Neural cell (in vitro differentiated cells): ENCODE data around the gene NKAIN2. TPM values are rescaled to one million over a fixed set of nuclear protein-coding genes. Genes with fewer than 3 reads are reported as not detected.

ENCODE experiments used
- H2AFZ ChIP-seq: fragments of 200-600, 300-800 bp; sonication (generic), shearing (Covaris generic); 2 replicates; pipeline ENCODE4 v1.6.0; 2014; ENCODE audit warnings: low read depth, mild to moderate bottlenecking, antibody characterized with exemption, low read length, moderate library complexity
- H3F3A ChIP-seq: fragments of 200-600 bp; shearing (Covaris generic); 2 replicates; pipeline ENCODE4 v1.6.1; 2016; ENCODE audit warnings: mild to moderate bottlenecking, moderate library complexity, mixed read lengths, antibody characterized with exemption, low read length; ENCODE audit not compliant: insufficient read depth, poor library complexity, severe bottlenecking
- H3K27ac ChIP-seq: fragments of 200-600, 300-800 bp; sonication (generic), shearing (Covaris generic); 2 replicates; pipeline ENCODE4 v1.5.1; 2014; ENCODE audit warnings: mild to moderate bottlenecking, low read length, moderate library complexity
- H3K27me3 ChIP-seq: fragments of 300-800, 200-600 bp; sonication (generic), shearing (Covaris generic); 2 replicates; pipeline ENCODE4 v1.6.0; 2014; ENCODE audit warnings: mild to moderate bottlenecking, low read depth, low read length, moderate library complexity; ENCODE audit not compliant: insufficient read depth
- H3K36me3 ChIP-seq: fragments of 300-800, 200-600 bp; sonication (generic), shearing (Covaris generic); 2 replicates; pipeline ENCODE4 v1.5.1; 2014; ENCODE audit warnings: mild to moderate bottlenecking, antibody characterized with exemption, low read length, moderate library complexity; ENCODE audit not compliant: insufficient read depth
- H3K4me2 ChIP-seq: fragments of 300-800, 200-600 bp; sonication (generic), shearing (Covaris generic); 2 replicates; pipeline ENCODE4 v1.6.0; 2014; ENCODE audit warnings: mild to moderate bottlenecking, low read length
- H3K4me3 ChIP-seq: fragments of 300-800, 200-600 bp; sonication (generic), shearing (Covaris generic); 2 replicates; pipeline ENCODE4 v1.5.1; 2014; ENCODE audit warnings: mild to moderate bottlenecking, low read length, moderate library complexity
- H3K79me2 ChIP-seq: fragments of 200-600 bp; shearing (Covaris generic); replicated peaks from 2 replicates; pipeline ENCODE4 v1.6.0; 2014; ENCODE audit warnings: mild to moderate bottlenecking, low read length, moderate library complexity; ENCODE audit not compliant: insufficient read depth
- H3K9ac ChIP-seq: fragments of 300-800, 200-600 bp; sonication (generic), shearing (Covaris generic); 2 replicates; pipeline ENCODE4 v1.6.1; 2016; ENCODE audit warnings: mild to moderate bottlenecking, low read length, mixed read lengths
- H3K9me2 ChIP-seq: fragments of 200-600 bp; shearing (Covaris generic); 2 replicates; pipeline ENCODE4 v1.6.1; 2016; ENCODE audit warnings: mild to moderate bottlenecking, low read length, mixed read lengths; ENCODE audit not compliant: insufficient read depth
- H3K9me3 ChIP-seq: fragments of 200-600, 300-800 bp; sonication (generic), shearing (Covaris generic); 2 replicates; pipeline ENCODE4 v1.6.1; 2016; ENCODE audit warnings: mild to moderate bottlenecking, mixed run types, low read length, moderate library complexity, mixed read lengths
- H4K20me1 ChIP-seq: fragments of 200-600 bp; shearing (Covaris generic); 2 replicates; pipeline ENCODE4 v1.6.1; 2016; ENCODE audit warnings: mild to moderate bottlenecking, mixed run types; ENCODE audit not compliant: insufficient read depth
- EP300 ChIP-seq: fragments of 450-650 bp; conservative IDR thresholded peaks from 2 replicates; pipeline ENCODE4 v1.6.1; 2014; ENCODE audit warnings: antibody characterized with exemption, mild to moderate bottlenecking, moderate library complexity; ENCODE audit not compliant: poor library complexity, severe bottlenecking
- EZH2 ChIP-seq: fragments of 200-600, 300-800 bp; shearing (Covaris generic), sonication (generic); IDR thresholded peaks from 2 replicates; pipeline ENCODE4 v1.6.1; 2014; ENCODE audit warnings: antibody characterized with exemption, low read length, borderline replicate concordance, mild to moderate bottlenecking; ENCODE audit not compliant: insufficient read depth, poor library complexity, severe bottlenecking
- MXI1 ChIP-seq: fragments of 450-650 bp; conservative IDR thresholded peaks from 2 replicates; pipeline ENCODE4 v1.6.1; 2014; ENCODE audit warnings: antibody characterized with exemption, mild to moderate bottlenecking; ENCODE audit not compliant: poor library complexity, severe bottlenecking
- POLR2AphosphoS5 ChIP-seq: IDR thresholded peaks from 2 replicates; pipeline ENCODE4 v1.6.1; 2012
- RAD21 ChIP-seq: fragments of 450-650 bp; conservative IDR thresholded peaks from 2 replicates; pipeline ENCODE4 v1.6.1; 2014; ENCODE audit warnings: antibody characterized with exemption, mild to moderate bottlenecking, moderate library complexity
- SMC3 ChIP-seq: fragments of 450-650 bp; conservative IDR thresholded peaks from 2 replicates; pipeline ENCODE4 v1.6.1; 2014; ENCODE audit warnings: antibody characterized with exemption, mild to moderate bottlenecking, moderate library complexity; ENCODE audit not compliant: poor library complexity
- TAF1 ChIP-seq: IDR thresholded peaks from 2 replicates; pipeline ENCODE4 v1.6.1; 2012; ENCODE audit warnings: low read depth
- polyA plus RNA-seq: library from polyadenylated mRNA; depleted of rRNA; stranded (reverse); fragments of >200 nt; gene quantifications from 2 replicates; pipeline ENCODE4 v1.2.3, GENCODE V29; 2014
- TF ChIP-seq, protein P1 (sequence below): IDR thresholded peaks from 2 replicates; pipeline ENCODE4 v1.6.1; 2012; ENCODE audit warnings: borderline replicate concordance
- TF ChIP-seq, protein P2 (sequence below): fragments of 450-650 bp; IDR thresholded peaks from 2 replicates; pipeline ENCODE4 v1.5.1; 2014; ENCODE audit warnings: antibody characterized with exemption, mild to moderate bottlenecking, moderate library complexity; ENCODE audit not compliant: poor library complexity, severe bottlenecking

The NKAIN2 gene
- polyA plus RNA-seq, 1 donor from 2014 or later, result 23.2 TPM

DNA sequence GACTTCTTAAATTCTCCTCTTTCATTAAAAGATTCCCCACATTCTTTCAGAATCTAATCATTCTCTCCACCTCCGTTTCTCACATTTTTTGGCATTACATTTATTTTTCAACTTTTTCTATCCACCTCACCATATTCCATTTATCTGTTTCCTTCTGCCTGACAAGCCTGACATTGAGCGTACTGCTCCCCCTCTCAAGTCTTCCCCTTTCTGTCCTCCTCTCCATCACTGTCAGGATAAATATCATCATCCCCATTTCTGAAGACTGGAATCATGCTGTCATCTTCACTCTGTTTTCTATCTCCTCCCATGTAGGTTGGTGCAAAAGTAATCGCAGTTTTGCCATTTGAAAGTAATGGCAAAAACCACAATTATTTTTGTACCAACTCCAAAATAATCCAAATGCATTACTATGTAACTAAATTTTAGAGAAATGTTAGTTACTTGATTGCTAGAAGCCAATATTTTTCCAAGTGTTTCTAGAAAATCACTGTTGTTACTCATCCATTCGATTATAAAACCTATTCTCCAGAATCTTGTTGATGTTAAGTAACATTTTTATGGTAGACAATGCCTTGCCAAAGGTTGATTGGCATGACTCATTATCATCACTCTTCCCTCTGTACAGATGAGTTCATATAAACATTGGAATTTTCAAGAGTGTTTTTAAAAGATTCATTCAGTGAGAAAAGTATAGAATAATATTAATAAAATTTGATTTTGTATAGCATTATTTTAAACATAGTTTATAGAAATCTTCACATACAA, 866.2 kb downstream of the NKAIN2 start:
- no peaks in the 10 kb centered on the region for H3K36me3 ChIP-seq
- no peak overlapping the region for H3K4me3 ChIP-seq
- no peak overlapping the region for H2AFZ ChIP-seq
- TF ChIP-seq, protein P1, sequence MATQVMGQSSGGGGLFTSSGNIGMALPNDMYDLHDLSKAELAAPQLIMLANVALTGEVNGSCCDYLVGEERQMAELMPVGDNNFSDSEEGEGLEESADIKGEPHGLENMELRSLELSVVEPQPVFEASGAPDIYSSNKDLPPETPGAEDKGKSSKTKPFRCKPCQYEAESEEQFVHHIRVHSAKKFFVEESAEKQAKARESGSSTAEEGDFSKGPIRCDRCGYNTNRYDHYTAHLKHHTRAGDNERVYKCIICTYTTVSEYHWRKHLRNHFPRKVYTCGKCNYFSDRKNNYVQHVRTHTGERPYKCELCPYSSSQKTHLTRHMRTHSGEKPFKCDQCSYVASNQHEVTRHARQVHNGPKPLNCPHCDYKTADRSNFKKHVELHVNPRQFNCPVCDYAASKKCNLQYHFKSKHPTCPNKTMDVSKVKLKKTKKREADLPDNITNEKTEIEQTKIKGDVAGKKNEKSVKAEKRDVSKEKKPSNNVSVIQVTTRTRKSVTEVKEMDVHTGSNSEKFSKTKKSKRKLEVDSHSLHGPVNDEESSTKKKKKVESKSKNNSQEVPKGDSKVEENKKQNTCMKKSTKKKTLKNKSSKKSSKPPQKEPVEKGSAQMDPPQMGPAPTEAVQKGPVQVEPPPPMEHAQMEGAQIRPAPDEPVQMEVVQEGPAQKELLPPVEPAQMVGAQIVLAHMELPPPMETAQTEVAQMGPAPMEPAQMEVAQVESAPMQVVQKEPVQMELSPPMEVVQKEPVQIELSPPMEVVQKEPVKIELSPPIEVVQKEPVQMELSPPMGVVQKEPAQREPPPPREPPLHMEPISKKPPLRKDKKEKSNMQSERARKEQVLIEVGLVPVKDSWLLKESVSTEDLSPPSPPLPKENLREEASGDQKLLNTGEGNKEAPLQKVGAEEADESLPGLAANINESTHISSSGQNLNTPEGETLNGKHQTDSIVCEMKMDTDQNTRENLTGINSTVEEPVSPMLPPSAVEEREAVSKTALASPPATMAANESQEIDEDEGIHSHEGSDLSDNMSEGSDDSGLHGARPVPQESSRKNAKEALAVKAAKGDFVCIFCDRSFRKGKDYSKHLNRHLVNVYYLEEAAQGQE, result no peak
- TF ChIP-seq EZH2 (no peak), EP300 (peak; percentile 71)
- H3K9me3 ChIP-seq, result peaks cover 3% of the 10 kb centered on the region
- no peak overlapping the region for H3K9ac ChIP-seq
- no peaks in the 10 kb centered on the region for H3K27me3 ChIP-seq
- H3K4me2 ChIP-seq, result no peak overlapping the region
- no peaks in the 10 kb centered on the region for H4K20me1 ChIP-seq
- H3K27ac ChIP-seq, result no peak overlapping the region
- H3F3A ChIP-seq, result no peaks in the 10 kb centered on the region
- H3K9me2 ChIP-seq, result no peaks in the 10 kb centered on the region
- no peaks in the 10 kb centered on the region for H3K79me2 ChIP-seq

- Histone ChIP-seq H3K27me3 (no peaks in the 10 kb centered on the region), H3K4me2 (no peak overlapping the region), H3K79me2 (no peaks in the 10 kb centered on the region), H3K9me2 (no peaks in the 10 kb centered on the region), H3K27ac (no peak overlapping the region), H2AFZ (no peak overlapping the region), H3K36me3 (no peaks in the 10 kb centered on the region), H3K9me3 (peaks cover 3% of the 10 kb centered on the region), H4K20me1 (no peaks in the 10 kb centered on the region), H3K4me3 (no peak overlapping the region), H3F3A (no peaks in the 10 kb centered on the region), H3K9ac (no peak overlapping the region)
- TF ChIP-seq, protein P2, sequence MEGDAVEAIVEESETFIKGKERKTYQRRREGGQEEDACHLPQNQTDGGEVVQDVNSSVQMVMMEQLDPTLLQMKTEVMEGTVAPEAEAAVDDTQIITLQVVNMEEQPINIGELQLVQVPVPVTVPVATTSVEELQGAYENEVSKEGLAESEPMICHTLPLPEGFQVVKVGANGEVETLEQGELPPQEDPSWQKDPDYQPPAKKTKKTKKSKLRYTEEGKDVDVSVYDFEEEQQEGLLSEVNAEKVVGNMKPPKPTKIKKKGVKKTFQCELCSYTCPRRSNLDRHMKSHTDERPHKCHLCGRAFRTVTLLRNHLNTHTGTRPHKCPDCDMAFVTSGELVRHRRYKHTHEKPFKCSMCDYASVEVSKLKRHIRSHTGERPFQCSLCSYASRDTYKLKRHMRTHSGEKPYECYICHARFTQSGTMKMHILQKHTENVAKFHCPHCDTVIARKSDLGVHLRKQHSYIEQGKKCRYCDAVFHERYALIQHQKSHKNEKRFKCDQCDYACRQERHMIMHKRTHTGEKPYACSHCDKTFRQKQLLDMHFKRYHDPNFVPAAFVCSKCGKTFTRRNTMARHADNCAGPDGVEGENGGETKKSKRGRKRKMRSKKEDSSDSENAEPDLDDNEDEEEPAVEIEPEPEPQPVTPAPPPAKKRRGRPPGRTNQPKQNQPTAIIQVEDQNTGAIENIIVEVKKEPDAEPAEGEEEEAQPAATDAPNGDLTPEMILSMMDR, result no peak
- no peak for TF ChIP-seq POLR2AphosphoS5
- TF ChIP-seq EP300, result no peak
- no peak for TF ChIP-seq MXI1
- TF ChIP-seq RAD21, result no peak
- no peak for TF ChIP-seq SMC3
- no peak for TF ChIP-seq TAF1
- TF ChIP-seq EZH2, result no peak
- TF ChIP-seq, protein P1, result no peak
These were observed 867.1 kb downstream of the NKAIN2 start for GRCh38 chr6:124670801-124671200.
